H1 (cell line): ENCODE results near the gene BIRC7. TPM values are rescaled to one million over a fixed set of nuclear protein-coding genes. Genes with fewer than 3 reads are reported as not detected.

Experiments used
- CTCF ChIA-PET: fragments of 300-600 bp; sonication (Branson Sonifier 250); formaldehyde crosslinking; loops from one replicate; lab custom pipeline; 2021; ENCODE audit not compliant: partially characterized antibody; lab: Charles Lee
- POLR2A ChIA-PET: fragments of 300-600 bp; sonication (Branson Sonifier 250); formaldehyde crosslinking; loops from one replicate; lab custom pipeline; 2021; ENCODE audit warnings: inconsistent platforms; ENCODE audit not compliant: partially characterized antibody; lab: Charles Lee
- DNase-seq, 2 experiments: peaks; one replicate each; pipeline versions ENCODE4 v3.0.0 to v3.0.0-alpha.2; 2010 to 2022; ENCODE audit warnings: low spot score in 2 of 2, low read depth in 1 of 2, mixed read lengths in 1 of 2
- FAIRE-seq: peaks from 2 replicates; lab custom pipeline; 2011; peaks lifted over from hg19 to GRCh38; lab: Jason Lieb, UNC
- H2AFZ ChIP-seq: 2 replicates; pipeline ENCODE4 v1.8.1; 2012; ENCODE audit warnings: low read length, inconsistent platforms
- H2AK5ac ChIP-seq: 2 replicates; pipeline ENCODE4 v1.6.1; 2013; ENCODE audit warnings: low read depth, low read length
- H2BK120ac ChIP-seq: replicated peaks from 2 replicates; pipeline ENCODE3; 2013; ENCODE audit warnings: low read depth, low read length, inconsistent platforms
- H2BK12ac ChIP-seq: 2 replicates; pipeline ENCODE4 v1.6.1; 2013; ENCODE audit warnings: low read depth, low read length
- H2BK15ac ChIP-seq: 2 replicates; pipeline ENCODE4 v1.6.1; 2013; ENCODE audit warnings: low read length
- H2BK20ac ChIP-seq: 2 replicates; pipeline ENCODE4 v1.6.1; 2013; ENCODE audit warnings: low read length
- H2BK5ac ChIP-seq: 2 replicates; pipeline ENCODE4 v1.6.1; 2013; ENCODE audit warnings: low read depth, low read length
- H3K14ac ChIP-seq: 2 replicates; pipeline ENCODE4 v1.6.1; 2013; ENCODE audit warnings: inconsistent platforms; ENCODE audit not compliant: insufficient read length
- H3K18ac ChIP-seq: 2 replicates; pipeline ENCODE4 v1.6.1; 2013; ENCODE audit warnings: low read length; ENCODE audit errors: extremely low read depth
- H3K23ac ChIP-seq: 2 replicates; pipeline ENCODE4 v1.6.1; 2013; ENCODE audit warnings: inconsistent platforms; ENCODE audit not compliant: insufficient read length
- H3K23me2 ChIP-seq: 2 replicates; pipeline ENCODE4 v1.6.1; 2013; ENCODE audit warnings: low read depth, low read length
- H3K27ac ChIP-seq: 2 replicates; pipeline ENCODE4 v1.6.1; 2011; ENCODE audit warnings: low read depth, low read length, inconsistent platforms
- H3K27me3 ChIP-seq, 4 experiments: replicated peaks in 1 of 4; 1 replicate in 1 of 4; 2 replicates in 3 of 4; pipeline versions ENCODE4 v1.6.1 to v1.8.1; 2011 to 2013; ENCODE audit warnings: low read length in 3 of 4, mild to moderate bottlenecking in 3 of 4, inconsistent platforms in 2 of 4, mixed read lengths in 2 of 4, moderate library complexity in 1 of 4; ENCODE audit not compliant: control insufficient read depth in 3 of 4, insufficient read depth in 3 of 4; ENCODE audit errors: extremely low read depth in 1 of 4
- H3K36me3 ChIP-seq, 4 experiments: 2 replicates each; pipeline versions ENCODE4 v1.6.1 to v1.8.1; 2011 to 2013; ENCODE audit warnings: mild to moderate bottlenecking in 4 of 4, low read length in 3 of 4, moderate library complexity in 2 of 4, control low read depth in 1 of 4, inconsistent platforms in 1 of 4; ENCODE audit not compliant: insufficient read depth in 4 of 4, control insufficient read depth in 2 of 4
- H3K4ac ChIP-seq: replicated peaks from 2 replicates; pipeline ENCODE3; 2013; ENCODE audit warnings: low read length, low read depth, mixed read lengths, inconsistent platforms; ENCODE audit not compliant: insufficient read length
- H3K4me1 ChIP-seq, 4 experiments: replicated peaks in 1 of 4; 1 replicate in 1 of 4; 2 replicates in 3 of 4; pipeline versions ENCODE4 v1.6.1 to v1.8.1; 2011 to 2013; ENCODE audit warnings: low read length in 3 of 4, inconsistent platforms in 2 of 4, mixed read lengths in 1 of 4; ENCODE audit not compliant: insufficient read depth in 4 of 4, control insufficient read depth in 3 of 4
- H3K4me2 ChIP-seq, 2 experiments: 2 replicates each; pipeline versions ENCODE4 v1.6.1 to v1.8.1; 2011 to 2013; ENCODE audit warnings: low read depth in 2 of 2, low read length in 2 of 2, control low read depth in 1 of 2, inconsistent platforms in 1 of 2, mild to moderate bottlenecking in 1 of 2; ENCODE audit not compliant: insufficient read depth in 1 of 2
- H3K4me3 ChIP-seq, 4 experiments: fragments of 200-600, 300-600 bp in 1 of 4; sonication (generic), shearing (Covaris generic), sonication (Bioruptor Twin) in 1 of 4; 2 replicates each; pipeline versions ENCODE4 v1.5.1 to v1.8.1; 2011 to 2016; ENCODE audit warnings: low read length in 4 of 4, low read depth in 3 of 4, control low read depth in 2 of 4, inconsistent platforms in 2 of 4, mild to moderate bottlenecking in 2 of 4, mixed read lengths in 1 of 4, moderate library complexity in 1 of 4; ENCODE audit not compliant: insufficient read depth in 2 of 4; ENCODE audit errors: extremely low read depth in 1 of 4
- H3K56ac ChIP-seq: replicated peaks from 2 replicates; pipeline ENCODE3; 2013; ENCODE audit warnings: low read depth, mild to moderate bottlenecking, mixed read lengths, low read length, inconsistent platforms; ENCODE audit not compliant: insufficient read length
- H3K79me1 ChIP-seq: 2 replicates; pipeline ENCODE4 v1.6.1; 2013; ENCODE audit warnings: low read depth, low read length, control low read depth
- H3K79me2 ChIP-seq, 2 experiments: 2 replicates each; pipeline versions ENCODE4 v1.6.1 to v1.8.1; 2012 to 2013; ENCODE audit warnings: low read length in 2 of 2, mild to moderate bottlenecking in 2 of 2, inconsistent platforms in 1 of 2; ENCODE audit not compliant: insufficient read depth in 2 of 2, control insufficient read depth in 1 of 2
- H3K9ac ChIP-seq, 4 experiments: replicated peaks in 1 of 4; 1 replicate in 1 of 4; 2 replicates in 3 of 4; pipeline versions ENCODE4 v1.6.1 to v1.8.1; 2011 to 2013; ENCODE audit warnings: low read depth in 3 of 4, low read length in 3 of 4, control low read depth in 2 of 4, mild to moderate bottlenecking in 2 of 4, moderate library complexity in 2 of 4, inconsistent platforms in 1 of 4; ENCODE audit errors: extremely low read depth in 1 of 4
- H3K9me3 ChIP-seq, 2 experiments: 2 replicates each; pipeline versions ENCODE4 v1.6.1 to v1.8.1; 2012 to 2013; ENCODE audit warnings: mild to moderate bottlenecking in 2 of 2, moderate library complexity in 2 of 2, control low read depth in 1 of 2, inconsistent platforms in 1 of 2, low read depth in 1 of 2, low read length in 1 of 2, mixed read lengths in 1 of 2; ENCODE audit not compliant: insufficient read depth in 2 of 2
- H4K20me1 ChIP-seq, 2 experiments: replicated peaks in 1 of 2; 2 replicates each; pipeline versions ENCODE3 to v1.8.1; 2011 to 2013; ENCODE audit warnings: inconsistent platforms in 2 of 2, low read length in 2 of 2, mild to moderate bottlenecking in 1 of 2; ENCODE audit not compliant: insufficient read depth in 2 of 2, control insufficient read depth in 1 of 2
- H4K5ac ChIP-seq: 2 replicates; pipeline ENCODE4 v1.6.1; 2013; ENCODE audit warnings: low read length, low read depth, mixed read lengths, inconsistent platforms; ENCODE audit not compliant: insufficient read length
- H4K8ac ChIP-seq: 2 replicates; pipeline ENCODE4 v1.8.0; 2013; ENCODE audit warnings: mild to moderate bottlenecking, moderate library complexity, low read length, inconsistent platforms; ENCODE audit not compliant: insufficient read depth; ENCODE audit errors: extremely low read depth
- H4K91ac ChIP-seq: replicated peaks from 2 replicates; pipeline ENCODE3; 2013; ENCODE audit warnings: low read length, mixed read lengths, inconsistent platforms; ENCODE audit not compliant: insufficient read length
- CEBPB ChIP-seq: IDR thresholded peaks from 2 replicates; pipeline ENCODE4 v1.6.1; 2012; ENCODE audit warnings: low read depth, low read length
- FOSL1 ChIP-seq: IDR thresholded peaks from 2 replicates; pipeline ENCODE4 v1.6.1; 2011; ENCODE audit warnings: mild to moderate bottlenecking, low read depth, low read length, moderate library complexity; ENCODE audit not compliant: insufficient read depth
- KDM1A ChIP-seq: fragments of 200-600, 300-600 bp; sonication (generic); IDR thresholded peaks from 2 replicates; pipeline ENCODE4 v1.7.1; 2016; ENCODE audit warnings: mild to moderate bottlenecking, low read length, borderline replicate concordance
- PHF8 ChIP-seq: fragments of 200-600 bp; sonication (generic); conservative IDR thresholded peaks from 2 replicates; pipeline ENCODE4 v1.7.1; 2012; ENCODE audit warnings: low read depth, mild to moderate bottlenecking, inconsistent platforms, low read length, moderate library complexity
- POLR2AphosphoS5 ChIP-seq: IDR thresholded peaks from 2 replicates; pipeline ENCODE4 v1.6.1; 2011; ENCODE audit warnings: low read depth, low read length
- WGBS, 2 experiments: shearing (Covaris generic) in 1 of 2; methylation state at CpG; one replicate each; pipeline versions ENCODE4 v1.1.6 to v1.1.7; 2013 to 2015; ENCODE audit warnings: low lambda C conversion rate in 2 of 2, mixed read lengths in 2 of 2, inconsistent platforms in 1 of 2, low coverage in 1 of 2, missing lambda C conversion rate in 1 of 2; ENCODE audit not compliant: insufficient replicate concordance in 2 of 2, insufficient coverage in 1 of 2, insufficient read length in 1 of 2; ENCODE audit errors: extremely low coverage in 1 of 2, missing lambda C conversion rate in 1 of 2; 5-methylcytosine and 5-hydroxymethylcytosine counted together
- polyA plus RNA-seq, 7 experiments: library from polyadenylated mRNA; depleted of rRNA in 3 of 7; stranded (reverse) in 5 of 7; unstranded in 2 of 7; fragments of >200 nt in 5 of 7; fragments of 200-250 nt in 2 of 7; gene quantifications; 1 replicate in 5 of 7; 2 replicates in 1 of 7; 4 replicates in 1 of 7; pipeline versions ENCODE4 v1.2.1 to v1.2.3, GENCODE V29; 2011 to 2013; ENCODE audit warnings: missing spikeins in 2 of 7, mixed read lengths in 2 of 7
- total RNA-seq: library from RNA; stranded (reverse); fragmentation: NEBNext Ultra II Directional; extraction: Animal tissue kit (Norgen Biotek cat#: 25700); gene quantifications from 2 replicates; pipeline ENCODE4 v1.2.1, GENCODE V29; 2021

BIRC7 gene
- total and polyA plus RNA-seq, 2 of the 8 experiments (the other 6 are each of a cell fraction or from before 2014, with no cell fraction given): 0.11 to 0.41 TPM

GRCh38 chr20:63194007-63194796, 41.5 kb upstream of the BIRC7 start:
- Histone ChIP-seq H2BK12ac (no peak overlapping the region), H4K5ac (no peak overlapping the region), H3K36me3 (peaks cover 3 to 19% (median 5%) of the 10 kb centered on the region in 4 experiments; a peak in 4 of 8 replicates), H3K23me2 (no peaks in the 10 kb centered on the region; the same call in 1 of the 2 replicates), H3K14ac (no peak overlapping the region), H2BK5ac (no peak overlapping the region), H2AK5ac (no peak overlapping the region), H4K8ac (no peak overlapping the region), H2BK15ac (no peak overlapping the region), H3K18ac (no peak overlapping the region), H3K23ac (no peak overlapping the region), H3K27me3 (no peaks in the 10 kb centered on the region), H3K4me1 (peaks cover 0 to 2% (median 0%) of the 10 kb centered on the region in 4 experiments; a peak in 3 of 7 replicates), H2BK120ac (no peak overlapping the region), H3K9me3 (no peaks in the 10 kb centered on the region), H2BK20ac (no peak overlapping the region), H3K56ac (no peak overlapping the region), H4K91ac (no peak overlapping the region), H3K27ac (no peak overlapping the region), H3K79me1 (peaks cover 11% of the 10 kb centered on the region), H3K4ac (no peak overlapping the region), H2AFZ (no peak overlapping the region), H4K20me1 (peaks cover 18 to 28% of the 10 kb centered on the region in 2 experiments), H3K4me3 (no peak overlapping the region), H3K9ac (no peak overlapping the region), H3K79me2 (peaks cover 0 to 31% of the 10 kb centered on the region in 2 experiments; a peak in 2 of 4 replicates), H3K4me2 (no peak overlapping the region)
- 91% methylated on average over 14 of the region's 14 CpGs; no CpG with 5 or more reads in 1 of the 2 experiments for WGBS, 2 experiments
- ChIA-PET POLR2A (interaction anchor here (1.4 to 1.7 kb wide), 3 partner anchors 10 to 21 kb away, joined by 3 to 6 read pairs (median 5); partner anchors contain the start of gene YTHDF1), CTCF (interaction anchor here (0.8 to 7.1 kb wide), 5 partner anchors 9 to 30 kb away, joined by 3 to 49 read pairs (median 8); no protein-coding TSS in a partner anchor)
- no peak for DNase-seq
- FAIRE-seq: no peak
- no peak for TF ChIP-seq CEBPB
- no peak for TF ChIP-seq PHF8
- TF ChIP-seq KDM1A: no peak
- no peak for TF ChIP-seq FOSL1
- TF ChIP-seq POLR2AphosphoS5: peak; percentile 40; the same call in 1 of the 2 replicates
